Activated T-helper 1 cell treated with anti-CD3 and anti-CD28 coated beads, Interleukin-2, amount 50 U/mL, for 16 hours (primary cell): ENCODE measurements around the gene GOLGA5.

Experiments used
- DNase-seq, 2 donors: peaks; one replicate each; pipeline ENCODE4 v3.0.0-alpha.2; 2020; ENCODE audit warnings: low read depth in 1 of 2, low spot score in 1 of 2

GOLGA5 gene

DNA sequence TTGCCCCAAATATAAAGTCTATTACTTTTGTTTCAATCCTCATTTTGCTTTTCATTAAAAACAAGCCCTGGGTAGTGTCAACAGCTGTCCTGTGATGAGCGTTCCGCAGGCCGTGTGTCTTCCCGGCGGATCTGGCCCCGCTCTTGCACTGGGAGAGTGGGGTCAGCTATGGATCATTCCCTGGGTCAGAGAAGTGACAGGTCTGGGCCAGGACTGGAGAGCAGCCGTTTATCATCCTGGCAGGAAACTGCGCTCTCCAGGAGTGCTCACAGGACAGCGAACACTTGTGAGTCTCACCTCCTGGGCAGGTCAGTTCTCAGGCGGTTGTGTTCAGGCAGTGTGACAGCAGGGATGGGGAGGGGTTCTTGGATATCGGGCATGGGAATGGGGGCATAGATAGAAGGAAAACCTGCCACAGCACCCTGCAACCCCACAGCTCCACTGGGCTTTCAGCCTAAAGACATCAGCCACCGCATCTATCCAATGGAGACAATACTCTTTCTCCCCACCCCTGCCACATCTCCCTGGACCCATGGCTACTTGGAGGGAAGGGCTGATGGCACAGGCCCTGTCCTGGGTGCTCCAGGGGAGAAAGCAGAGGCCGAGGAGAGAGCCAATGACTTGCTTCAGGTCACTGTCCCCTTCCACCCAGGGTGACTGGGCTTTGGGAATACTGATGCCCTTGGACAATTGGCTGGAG lies 81.0 kb downstream of the GOLGA5 start:
- no peak for DNase-seq

- no peak for DNase-seq
Observed at GRCh38 chr14:92877757-92878431, 83.8 kb downstream of the GOLGA5 start.

GRCh38 chr14:92880351-92880750 lies 86.2 kb downstream of the GOLGA5 start:
- DNase-seq: no peak

DNA sequence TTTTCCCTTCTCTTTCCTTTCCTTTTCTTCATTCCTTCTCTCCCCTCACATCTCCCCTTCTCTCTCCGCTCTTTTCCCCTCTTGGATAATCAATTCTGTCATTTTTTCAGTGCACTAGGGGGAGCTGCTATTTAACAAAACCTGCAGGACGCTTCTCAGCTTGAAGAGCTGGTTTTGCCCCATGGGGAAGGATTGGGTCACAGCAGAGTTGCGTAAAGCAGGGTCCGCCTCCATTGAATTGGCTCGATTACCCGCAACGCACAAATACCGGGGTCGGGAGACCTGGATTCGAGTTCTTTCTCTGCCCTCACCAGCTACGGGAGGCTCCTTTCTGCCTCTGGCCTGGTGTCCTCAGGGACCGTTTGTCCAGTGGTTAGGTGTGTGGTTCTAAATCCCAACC lies 86.7 kb downstream of the GOLGA5 start:
- no peak for DNase-seq

DNA sequence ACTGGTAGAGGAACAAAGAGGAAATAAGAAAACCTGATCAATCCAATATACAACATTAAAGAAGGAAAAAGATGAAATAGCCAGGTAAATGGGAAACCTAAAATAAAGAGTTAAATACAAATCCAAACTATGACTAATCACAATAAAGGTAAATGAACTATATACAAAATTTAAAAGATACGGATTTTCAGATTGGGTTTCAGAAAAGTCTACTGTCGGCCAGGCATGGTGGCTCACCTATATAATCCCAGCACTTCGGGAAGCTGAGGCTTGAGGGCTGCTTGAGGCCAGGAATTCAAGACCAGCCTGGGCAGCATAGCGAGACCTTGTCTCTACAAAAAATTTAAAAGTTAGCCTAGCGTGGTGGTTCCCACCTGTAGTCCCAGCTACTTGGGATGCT lies 89.0 kb downstream of the GOLGA5 start:
- DNase-seq: no peak

DNA sequence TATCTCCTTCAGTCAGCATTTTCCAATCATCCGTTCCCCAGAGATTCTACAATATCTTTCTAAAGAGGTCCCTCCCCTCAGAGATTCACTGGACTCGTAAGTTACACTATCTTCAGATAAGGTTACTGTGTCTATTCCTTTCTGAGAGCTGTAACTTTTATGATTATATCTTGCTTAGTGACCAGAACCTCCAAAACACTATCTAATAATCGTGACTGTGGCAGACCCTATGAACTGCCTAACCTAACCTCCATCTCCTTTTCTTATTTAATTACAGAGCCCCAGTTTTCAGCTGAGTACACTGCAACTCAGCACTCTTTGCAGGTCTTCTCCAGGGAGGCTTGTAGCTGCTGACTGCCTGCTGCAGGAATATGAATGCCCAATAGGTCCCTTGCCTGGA lies 90.3 kb downstream of the GOLGA5 start:
- no peak for DNase-seq

GRCh38 chr14:92885279-92886061 lies 91.4 kb downstream of the GOLGA5 start:
- no peak for DNase-seq

- no peak for DNase-seq
Observed at GRCh38 chr14:92886337-92886736, 92.2 kb downstream of the GOLGA5 start.

- DNase-seq: no peak
Observed at GRCh38 chr14:92887157-92887556, 93.1 kb downstream of the GOLGA5 start.

- DNase-seq: no peak
Observed at GRCh38 chr14:92888896-92889295, 94.8 kb downstream of the GOLGA5 start.
